D721Med (cell line): Measurements from ENCODE around the gene CPT1B.
"Not testable (repeated sequence)": the region's sequence is repeated elsewhere in the genome, so short reads cannot be mapped to it uniquely, and the experiment has no call there.

Experiments
- DNase-seq: peaks from one replicate; pipeline ENCODE4 v3.0.0; 2011; ENCODE audit warnings: low spot score; ENCODE audit not compliant: insufficient read length
- FAIRE-seq: peaks from 2 replicates; lab custom pipeline; 2011; peaks lifted over from hg19 to GRCh38; lab: Jason Lieb, UNC
- CTCF ChIP-seq: IDR thresholded peaks from 2 replicates; pipeline ENCODE4 v1.5.1; 2012; ENCODE audit warnings: mild to moderate bottlenecking, control low read depth; ENCODE audit not compliant: insufficient read depth; ENCODE audit errors: missing control alignments

Gene CPT1B

GRCh38 chr22:50547263-50547985, 30.8 kb downstream of the CPT1B start:
- FAIRE-seq (no peak), DNase-seq (no peak)
- TF ChIP-seq CTCF: no peak

GRCh38 chr22:50546326-50547262, 31.6 kb downstream of the CPT1B start:
- FAIRE-seq (no peak), DNase-seq (no peak)
- TF ChIP-seq CTCF: no peak

GRCh38 chr22:50545522-50546325, 32.5 kb downstream of the CPT1B start, which contains the start of gene KLHDC7B:
Gene KLHDC7B (plus strand): TSS chr22:50545899. CDS start chr22:50546244, 345 bp downstream.
- TF ChIP-seq CTCF: no peak
- no peak for FAIRE-seq
- no peak for DNase-seq

GRCh38 chr22:50544746-50545253, 33.4 kb downstream of the CPT1B start:
- DNase-seq (no peak), FAIRE-seq (no peak)
- no peak for TF ChIP-seq CTCF

GRCh38 chr22:50544078-50544745, 34.0 kb downstream of the CPT1B start:
- peak; percentile 45 for TF ChIP-seq CTCF
- DNase-seq (no peak), FAIRE-seq (no peak)

GRCh38 chr22:50542416-50542927, 35.8 kb downstream of the CPT1B start:
- FAIRE-seq (no peak), DNase-seq (no peak)
- TF ChIP-seq CTCF: no peak

GRCh38 chr22:50541667-50542026, 36.6 kb downstream of the CPT1B start:
- FAIRE-seq, DNase-seq: not testable (repeated sequence)
